ENCODE results near the gene ELAPOR2.
A peak's percentile ranks its signal among the peaks of the same experiment; 100 is the strongest.

ELAPOR2 gene

GRCh38 chr7:87039691-87040299 is 19.7 kb downstream of the ELAPOR2 start:
- DNase-seq: peak; percentile 33

DNA sequence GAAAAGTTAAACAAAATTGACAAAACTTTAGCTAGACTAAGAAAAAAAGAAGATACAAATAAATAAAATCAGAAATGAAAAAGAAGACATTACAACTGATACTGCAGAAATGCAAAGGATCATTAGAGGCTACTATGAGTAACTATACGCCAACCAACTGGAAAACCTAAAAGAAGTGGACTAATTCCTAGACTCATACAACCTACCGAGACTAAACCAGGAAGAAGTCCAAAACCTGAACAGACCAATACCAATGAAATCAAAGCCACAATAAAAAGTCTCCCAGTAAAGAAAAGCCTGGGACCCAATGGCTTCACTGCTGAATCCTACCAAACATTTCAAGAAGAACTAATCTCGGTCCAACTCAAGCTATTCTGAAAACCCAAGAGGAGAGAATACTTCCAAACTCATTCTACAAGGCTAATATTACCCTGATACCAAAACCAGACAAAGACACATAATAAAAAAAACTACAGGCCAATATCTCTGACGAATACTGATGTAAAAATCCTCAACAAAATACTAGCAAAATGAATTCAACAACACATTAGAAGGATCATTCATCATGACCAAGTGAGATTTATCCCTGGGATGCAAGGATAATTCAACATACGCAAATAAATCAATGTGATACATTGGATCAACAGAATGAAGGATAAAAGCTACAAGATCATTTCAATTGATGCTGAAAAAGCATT is 20.3 kb downstream of the ELAPOR2 start:
- no peak for DNase-seq

GRCh38 chr7:87036985-87037384 is 22.5 kb downstream of the ELAPOR2 start:
- DNase-seq: no peak

- no peak for DNase-seq
Observed at GRCh38 chr7:87032604-87033339, 26.7 kb downstream of the ELAPOR2 start.

GRCh38 chr7:87029078-87029477 is 30.4 kb downstream of the ELAPOR2 start:
- no peak for DNase-seq

GRCh38 chr7:87028636-87029035 is 30.8 kb downstream of the ELAPOR2 start:
- no peak for DNase-seq

GRCh38 chr7:87027900-87028299 is 31.6 kb downstream of the ELAPOR2 start:
- no peak for DNase-seq

DNA sequence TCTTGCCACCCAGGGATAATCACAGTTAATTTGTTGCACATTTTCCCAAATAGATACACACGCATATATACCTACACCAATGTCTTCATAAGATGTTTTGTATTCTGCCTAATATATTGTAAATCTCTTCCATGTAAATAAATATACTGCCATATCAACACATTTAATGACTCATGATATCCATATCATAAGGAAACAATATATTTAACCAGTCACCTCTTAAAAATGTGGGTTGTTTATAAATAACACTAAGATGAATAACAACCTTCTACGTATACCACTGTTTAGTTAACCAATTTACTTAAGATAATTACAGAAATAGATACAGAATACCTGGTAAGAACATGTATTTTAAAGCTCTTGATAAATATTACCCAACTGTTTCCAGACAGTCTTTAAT is 38.2 kb downstream of the ELAPOR2 start:
- no peak for DNase-seq

DNA sequence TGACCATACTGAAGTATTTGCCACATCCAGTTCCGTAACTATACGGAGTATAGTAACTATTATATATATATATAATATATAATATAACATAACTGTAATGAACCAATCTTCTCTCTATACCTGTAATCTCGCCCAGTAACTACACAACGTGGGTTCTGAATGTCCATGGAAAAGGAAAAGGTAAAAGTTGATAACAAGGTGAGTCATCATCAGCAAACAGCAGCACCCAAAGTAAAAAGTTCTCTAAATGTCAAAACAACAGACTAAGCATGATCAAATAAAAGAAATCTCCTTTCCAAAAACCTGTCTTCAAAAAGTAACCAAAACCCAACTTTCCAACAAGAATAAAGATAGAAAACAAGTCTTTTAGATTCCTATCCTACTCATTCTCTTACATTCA is 42.8 kb downstream of the ELAPOR2 start:
- DNase-seq: no peak

DNA sequence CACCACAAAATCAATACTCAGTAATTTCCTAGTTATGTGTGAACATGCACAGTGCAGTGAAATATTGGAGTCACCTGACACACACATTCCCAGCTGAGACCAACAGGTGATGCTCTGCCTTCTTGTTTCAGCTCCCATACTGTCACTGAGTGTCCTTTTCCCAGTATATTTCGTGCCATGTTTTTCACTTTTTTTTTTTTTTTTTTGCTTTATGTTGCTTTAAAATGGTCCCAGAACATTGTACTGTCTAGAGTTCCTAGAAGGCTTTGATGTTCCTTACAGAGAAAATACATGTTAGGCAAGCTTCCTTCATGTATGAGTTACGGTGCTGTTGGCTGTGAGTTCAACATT is 45.6 kb downstream of the ELAPOR2 start:
- DNase-seq: no peak

DNA sequence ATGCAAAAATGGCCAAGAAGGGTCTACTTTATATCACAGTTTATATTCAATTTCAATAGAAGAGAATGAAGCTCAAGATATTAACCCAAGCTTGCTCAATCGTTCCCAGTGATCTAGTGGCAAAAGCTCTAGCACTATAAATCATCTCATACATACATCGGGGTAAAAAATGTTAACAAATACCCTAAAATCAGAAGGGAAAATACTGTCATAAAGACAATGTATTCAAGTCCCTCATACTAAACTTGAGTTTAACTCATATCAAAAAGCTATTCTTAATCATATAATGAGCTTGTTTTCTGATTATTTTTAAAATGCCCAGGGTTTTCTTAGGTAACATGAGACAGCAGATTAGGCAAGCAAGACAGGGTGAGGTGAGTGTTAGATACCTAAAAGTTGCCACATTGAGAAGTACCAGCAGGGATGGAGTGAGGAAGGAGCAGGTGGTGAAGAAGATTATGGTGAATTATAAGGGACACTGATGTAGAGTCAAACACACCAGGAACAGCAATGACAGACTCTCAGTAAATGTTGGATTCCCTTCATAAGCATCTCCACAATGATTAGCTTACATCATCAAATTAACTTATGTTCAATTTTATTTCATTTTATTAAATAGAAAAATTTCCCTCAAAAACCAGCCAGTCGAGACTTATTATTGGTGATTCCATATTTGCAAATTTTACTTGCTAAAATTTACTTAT is 46.2 kb downstream of the ELAPOR2 start:
- DNase-seq: no peak

All from CD4-positive, alpha-beta T cell treated with Interferon gamma for 1 hour (primary cell).